Activated CD8-positive, alpha-beta memory T cell treated with anti-CD3 and anti-CD28 coated beads for 36 hours (primary cell): ENCODE measurements around the gene MTMR11. TPM values are rescaled to one million over a fixed set of nuclear protein-coding genes. Genes with fewer than 3 reads are reported as not detected.
"Not testable (repeated sequence)": the region's sequence is repeated elsewhere in the genome, so short reads cannot be mapped to it uniquely, and the experiment has no call there.

Experiments used
- CTCF ChIA-PET: fragments of 350-600 bp; sonication (Branson Sonifier 250); formaldehyde crosslinking; loops from one replicate; lab custom pipeline; 2021; ENCODE audit warnings: antibody characterized with exemption; lab: Charles Lee
- POLR2A ChIA-PET: fragments of 350-600 bp; sonication (Branson Sonifier 250); formaldehyde crosslinking; loops from one replicate; lab custom pipeline; 2021; ENCODE audit warnings: antibody characterized with exemption; lab: Charles Lee
- total RNA-seq, 2 experiments: library from RNA; stranded (reverse); gene quantifications; one replicate each; pipeline ENCODE4 v1.2.3, GENCODE V29; 2021

MTMR11 gene, protein sequence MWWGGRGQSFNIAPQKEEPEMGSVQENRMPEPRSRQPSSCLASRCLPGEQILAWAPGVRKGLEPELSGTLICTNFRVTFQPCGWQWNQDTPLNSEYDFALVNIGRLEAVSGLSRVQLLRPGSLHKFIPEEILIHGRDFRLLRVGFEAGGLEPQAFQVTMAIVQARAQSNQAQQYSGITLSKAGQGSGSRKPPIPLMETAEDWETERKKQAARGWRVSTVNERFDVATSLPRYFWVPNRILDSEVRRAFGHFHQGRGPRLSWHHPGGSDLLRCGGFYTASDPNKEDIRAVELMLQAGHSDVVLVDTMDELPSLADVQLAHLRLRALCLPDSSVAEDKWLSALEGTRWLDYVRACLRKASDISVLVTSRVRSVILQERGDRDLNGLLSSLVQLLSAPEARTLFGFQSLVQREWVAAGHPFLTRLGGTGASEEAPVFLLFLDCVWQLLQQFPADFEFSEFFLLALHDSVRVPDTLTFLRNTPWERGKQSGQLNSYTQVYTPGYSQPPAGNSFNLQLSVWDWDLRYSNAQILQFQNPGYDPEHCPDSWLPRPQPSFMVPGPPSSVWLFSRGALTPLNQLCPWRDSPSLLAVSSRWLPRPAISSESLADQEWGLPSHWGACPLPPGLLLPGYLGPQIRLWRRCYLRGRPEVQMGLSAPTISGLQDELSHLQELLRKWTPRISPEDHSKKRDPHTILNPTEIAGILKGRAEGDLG
- total RNA-seq: 1 to 10 TPM; 1.9 TPM

DNA sequence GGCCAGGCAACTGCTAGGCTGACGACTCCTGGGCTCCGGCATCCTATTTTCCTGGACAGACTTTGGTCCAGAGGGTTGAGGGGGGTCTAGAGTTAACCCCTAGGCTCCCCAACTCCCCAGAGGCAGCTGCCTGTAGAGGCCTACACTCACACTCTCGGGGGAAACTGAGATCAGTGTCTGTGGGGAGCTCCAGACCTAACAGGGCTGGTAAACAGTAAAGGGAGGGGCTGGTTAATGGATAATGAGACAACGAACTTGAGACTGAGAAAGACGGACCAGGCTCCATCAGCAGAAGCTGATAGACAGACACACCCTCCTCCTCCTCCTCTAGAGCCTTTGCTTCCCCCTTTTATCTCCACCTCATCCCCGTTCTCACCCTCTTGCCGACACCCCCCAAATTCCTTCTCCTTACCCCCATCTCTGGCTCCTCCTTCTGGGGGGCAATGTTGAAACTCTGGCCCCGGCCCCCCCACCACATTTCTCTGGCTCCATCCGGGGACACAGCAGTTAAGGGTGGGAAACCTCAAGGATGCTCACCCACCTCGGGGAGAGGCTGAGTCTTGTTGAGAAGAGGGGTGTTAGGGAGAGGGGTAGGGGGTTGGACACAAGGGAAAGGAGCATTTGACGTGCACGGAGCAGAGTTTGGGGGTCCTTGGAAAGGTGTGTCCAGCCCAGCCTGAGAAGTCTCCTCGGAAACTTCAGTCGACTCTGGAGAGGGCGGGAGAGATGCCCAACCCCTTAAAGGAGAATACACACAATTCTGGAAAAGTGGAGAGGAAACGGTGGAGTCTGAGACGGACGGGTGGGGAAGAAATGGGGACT lies at the start of gene MTMR11:
TSS of gene MTMR11 (minus strand) at position 710 of the 822 bp plus-strand sequence. CDS start at position 478, 232 bp downstream.
- ChIA-PET CTCF (no interaction called here), POLR2A (no interaction called here)

DNA sequence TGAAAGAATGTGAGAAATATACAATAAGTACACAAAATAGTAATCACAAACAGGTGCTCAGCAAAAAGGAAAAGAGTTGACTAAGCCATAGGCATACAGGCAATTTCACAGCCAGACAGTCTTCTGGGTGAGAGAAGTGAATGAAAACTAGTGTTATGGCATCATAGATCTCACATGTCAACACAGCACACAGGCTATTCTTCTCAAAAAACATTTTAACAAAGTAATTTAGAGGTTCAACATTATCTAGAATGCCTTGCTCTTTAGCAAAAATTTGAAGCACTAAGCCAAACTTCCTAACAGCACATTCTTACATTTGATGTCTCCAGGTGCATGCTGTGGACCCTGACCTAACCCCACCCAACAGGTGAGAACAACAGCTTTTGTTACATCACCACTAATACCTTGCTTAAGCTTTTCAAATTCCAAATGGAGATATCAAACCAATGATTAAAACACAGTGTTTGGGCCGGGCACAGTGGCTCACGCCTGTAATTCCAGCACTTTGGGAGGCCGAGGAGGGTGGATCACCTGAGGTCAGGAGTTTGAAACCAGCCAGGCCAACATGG lies 43.4 kb upstream of the MTMR11 start:
- ChIA-PET POLR2A (no interaction called here), CTCF (interaction anchor here (0.5 to 1.0 kb wide), 2 partner anchors 70 to 1049 kb away, joined by 3 to 4 read pairs; no protein-coding TSS in a partner anchor)

DNA sequence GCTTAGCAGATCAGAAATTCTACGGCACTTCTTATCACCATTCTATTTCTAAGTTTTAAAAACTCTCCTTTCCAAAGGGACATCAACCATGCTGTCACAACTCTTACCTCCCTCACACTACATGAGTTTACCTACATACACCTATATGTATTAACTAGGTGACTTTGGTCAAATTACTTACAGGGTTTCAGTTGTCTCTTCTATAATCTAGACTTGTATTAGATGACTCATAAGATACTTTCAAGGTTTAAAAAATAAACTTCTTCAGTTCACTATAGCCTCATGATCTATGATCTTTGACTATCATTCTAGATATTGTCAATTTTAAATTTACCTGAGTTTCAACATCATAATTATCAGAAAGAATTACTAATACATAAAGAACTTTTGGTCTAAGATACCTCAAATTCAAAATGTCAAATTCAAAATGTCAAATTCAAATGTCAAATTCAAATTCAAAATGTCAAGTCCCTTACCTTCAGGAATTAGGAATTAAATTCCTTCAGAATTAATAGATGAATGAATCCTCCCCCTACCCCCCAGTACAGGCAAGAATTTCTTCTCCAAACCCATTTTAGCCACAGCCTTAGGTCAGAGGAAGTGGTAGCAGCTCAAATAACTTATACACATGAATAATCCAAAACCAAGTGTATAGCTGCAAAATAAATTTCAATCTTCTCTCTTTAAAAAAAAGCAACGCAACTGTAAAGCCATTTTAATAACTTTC lies 42.7 kb upstream of the MTMR11 start:
- POLR2A ChIA-PET: no interaction called here
- CTCF ChIA-PET: interaction anchor here (0.5 to 1.2 kb wide), 3 partner anchors 71 to 1050 kb away, joined by 3 to 4 read pairs (median 3); no protein-coding TSS in a partner anchor

DNA sequence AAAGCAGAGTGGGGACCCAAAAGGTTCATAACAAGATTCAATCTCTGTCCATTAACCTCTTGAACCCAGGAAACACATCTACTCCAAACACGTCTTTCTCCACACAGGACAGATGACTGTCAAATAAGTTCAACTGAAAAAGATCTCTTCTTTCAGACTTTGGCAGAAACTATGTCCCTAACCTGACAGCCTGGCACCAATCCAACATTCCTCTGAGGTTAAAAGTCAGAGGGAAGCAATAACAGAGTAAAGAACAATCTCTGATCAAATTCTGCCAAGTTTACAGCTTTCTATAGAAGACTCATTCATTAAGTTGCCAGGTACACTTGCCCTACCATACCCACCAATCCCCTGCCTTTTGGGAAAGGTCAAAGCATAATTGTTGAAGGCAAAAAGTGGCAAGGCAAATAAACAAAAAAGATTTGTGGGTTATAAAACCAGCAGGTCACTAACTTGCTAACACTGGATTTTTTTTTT lies 41.9 kb upstream of the MTMR11 start:
- ChIA-PET POLR2A (no interaction called here), CTCF (interaction anchor here (1.0 to 1.2 kb wide), 2 partner anchors 189 to 234 kb away, joined by 3 to 4 read pairs; no protein-coding TSS in a partner anchor)

DNA sequence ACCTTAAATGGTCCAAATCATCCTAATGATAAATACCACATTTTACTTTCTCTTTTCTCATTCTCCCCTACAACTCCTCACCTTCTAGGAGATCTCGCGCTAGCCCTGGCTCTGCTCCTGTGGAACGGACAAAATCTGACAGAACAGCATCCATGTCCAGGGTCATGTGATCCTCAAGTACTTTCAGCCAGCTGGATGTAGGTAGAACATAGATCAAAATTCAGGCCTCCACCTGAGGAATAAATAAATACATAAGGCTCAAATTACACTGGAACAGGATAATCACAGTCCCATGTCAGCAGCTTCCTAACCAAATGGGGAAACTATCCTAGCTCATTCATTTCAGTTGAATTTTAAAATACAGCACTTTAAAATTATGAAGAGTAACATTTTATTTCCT lies 40.7 kb upstream of the MTMR11 start:
- CTCF ChIA-PET: interaction anchor here (0.5 kb wide), 1 partner anchor 69 kb away, joined by 4 read pairs; no protein-coding TSS in a partner anchor
- POLR2A ChIA-PET: no interaction called here

DNA sequence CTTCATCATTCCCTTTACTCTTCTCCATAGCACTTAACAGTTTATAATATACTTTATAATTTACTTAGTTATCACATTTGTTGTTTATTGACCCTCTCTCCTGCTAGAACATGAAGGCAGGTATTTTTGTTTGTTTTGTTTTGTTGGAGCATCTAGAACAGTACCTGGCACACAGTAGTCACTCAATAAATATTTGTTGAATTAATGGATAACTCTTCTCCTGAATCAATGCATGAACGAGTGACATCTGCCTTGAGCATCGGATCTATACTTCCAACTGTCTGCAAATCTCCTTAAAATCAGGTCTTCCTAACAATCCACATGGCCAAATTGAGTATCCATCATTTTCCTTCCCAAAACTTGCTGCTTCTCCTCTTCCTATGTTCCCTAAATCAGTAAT lies 35.9 kb upstream of the MTMR11 start:
- ChIA-PET CTCF (no interaction called here), POLR2A (no interaction called here)

DNA sequence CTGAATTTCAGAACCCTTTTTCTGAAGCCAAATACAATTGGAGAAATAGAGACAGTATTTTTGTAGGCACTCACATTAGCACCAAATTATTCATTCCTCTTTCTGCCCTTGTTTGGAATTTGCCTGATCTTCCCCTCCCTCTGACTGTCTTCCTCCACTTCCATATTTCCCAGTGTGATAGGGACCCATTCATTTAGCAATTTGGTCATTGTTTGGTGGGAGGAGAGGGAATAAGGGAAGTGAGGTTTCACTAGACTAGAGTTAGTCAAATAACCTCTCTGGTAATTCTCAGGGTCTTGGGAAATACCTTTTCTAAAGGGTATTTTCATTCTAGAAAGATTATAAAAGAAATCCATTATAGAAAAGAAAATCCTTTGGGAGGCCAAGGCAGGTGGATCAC lies 31.0 kb upstream of the MTMR11 start:
- ChIA-PET POLR2A (no interaction called here), CTCF (interaction anchor here (0.6 kb wide), 1 partner anchor 42 kb away, joined by 6 read pairs; no protein-coding TSS in a partner anchor)

DNA sequence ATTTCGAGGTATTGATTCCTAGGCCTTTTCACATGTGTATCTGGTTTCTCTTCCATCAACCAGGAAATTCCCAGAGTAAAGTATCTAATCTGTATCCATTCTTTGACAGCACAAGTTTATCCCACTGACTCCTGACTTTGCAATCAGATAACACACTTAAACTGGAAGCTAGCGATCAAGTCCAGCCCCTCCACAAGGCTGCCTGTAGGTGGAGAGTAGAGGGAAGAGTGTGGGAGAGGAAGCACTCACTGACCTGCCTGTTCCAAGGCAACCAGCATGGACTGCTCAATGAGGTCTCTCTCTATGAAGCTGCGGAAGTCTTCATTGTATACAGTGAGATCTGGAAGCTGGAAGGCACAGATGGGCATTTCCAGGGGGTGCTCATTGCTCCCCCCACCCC lies 30.4 kb upstream of the MTMR11 start:
- CTCF ChIA-PET: interaction anchor here (0.6 kb wide), 2 partner anchors 43 to 125 kb away, joined by 3 to 6 read pairs; no protein-coding TSS in a partner anchor
- POLR2A ChIA-PET: no interaction called here

DNA sequence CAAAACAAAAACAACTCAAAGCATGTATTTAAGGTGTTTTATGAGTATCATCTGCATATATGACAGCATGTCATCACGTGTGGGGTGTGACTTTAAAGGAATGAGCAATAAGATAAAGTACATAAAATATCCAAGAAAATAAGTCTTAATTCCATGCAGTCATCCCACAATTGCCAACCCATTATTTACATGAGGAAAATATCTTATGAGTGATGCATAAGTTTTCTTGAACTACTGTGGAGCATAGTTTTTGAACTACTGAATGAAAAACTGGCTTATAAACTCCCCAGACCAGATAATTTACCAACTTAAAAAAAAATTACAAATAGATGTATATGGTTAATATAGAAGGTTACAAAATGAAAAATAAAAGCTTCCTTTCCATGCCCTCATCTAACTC lies 29.7 kb upstream of the MTMR11 start:
- POLR2A ChIA-PET: no interaction called here

DNA sequence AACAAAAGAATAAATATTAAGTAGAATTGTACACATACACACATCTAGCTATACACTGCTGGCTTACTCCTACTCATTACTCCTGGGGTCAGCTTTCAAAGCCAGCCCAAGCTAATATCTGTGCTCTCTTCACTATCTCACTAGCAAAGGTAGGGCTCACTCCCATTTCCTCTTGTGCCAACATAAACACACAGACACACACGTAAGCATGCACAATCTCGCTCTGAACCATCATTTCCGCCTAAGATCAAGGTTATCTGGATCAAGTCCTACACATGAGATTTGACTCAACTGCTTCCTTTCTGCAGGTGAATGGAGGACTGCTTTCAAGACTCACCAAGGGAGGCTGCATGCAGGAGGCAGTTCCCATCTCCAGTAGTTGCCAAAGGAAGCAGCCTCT lies 28.8 kb upstream of the MTMR11 start:
- POLR2A ChIA-PET: no interaction called here
- CTCF ChIA-PET: interaction anchor here (0.9 kb wide), 1 partner anchor 85 kb away, joined by 3 read pairs; no protein-coding TSS in a partner anchor

More for the DNA sequence above, 29.7 kb upstream of the MTMR11 start:
- CTCF ChIA-PET: interaction anchor here (0.6 kb wide), 2 partner anchors 126 to 230 kb away, joined by 3 read pairs; no protein-coding TSS in a partner anchor

DNA sequence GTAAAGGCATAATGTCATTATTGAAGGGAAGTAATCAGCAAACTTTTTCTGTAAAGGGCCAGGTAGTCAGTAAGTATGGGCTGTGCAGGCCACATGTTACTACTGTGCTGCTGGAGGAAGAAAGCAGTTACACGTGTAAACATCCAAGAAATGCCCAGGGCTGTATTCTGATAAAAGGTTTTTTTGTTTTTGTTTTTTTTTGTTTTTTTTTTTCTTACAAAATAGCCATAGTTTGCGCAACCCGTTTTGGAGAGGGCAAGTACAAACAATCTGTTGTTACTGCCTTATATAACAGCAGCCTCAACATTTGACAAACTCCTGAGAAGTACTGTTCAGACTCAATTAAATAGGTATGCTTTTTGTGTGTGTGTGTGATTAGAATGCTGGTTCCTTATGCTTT lies 26.7 kb upstream of the MTMR11 start:
- ChIA-PET POLR2A (no interaction called here), CTCF (no interaction called here)

DNA sequence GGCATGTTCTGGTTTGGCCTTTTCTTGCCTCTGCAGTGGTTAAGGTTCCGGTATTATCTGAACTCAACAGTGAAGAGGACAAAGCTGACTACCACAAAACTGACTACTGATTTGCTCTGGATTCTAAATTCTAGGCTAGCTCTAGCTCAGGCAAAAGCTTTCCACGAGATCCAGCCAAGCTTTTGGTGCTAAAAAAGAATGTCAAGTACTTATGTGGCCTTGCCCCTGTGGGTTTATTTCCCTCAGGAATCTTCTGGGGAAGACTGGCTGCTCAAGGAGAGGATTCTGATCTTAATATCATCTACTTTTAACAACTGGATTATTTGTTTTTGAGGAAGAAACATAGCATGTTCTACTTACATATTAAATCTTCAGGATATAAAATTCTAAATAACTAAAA lies 26.1 kb upstream of the MTMR11 start:
- CTCF ChIA-PET: interaction anchor here (0.6 to 2.8 kb wide), 7 partner anchors 11 to 224 kb away, joined by 3 to 11 read pairs (median 3); partner anchors contain the start of genes OTUD7B and VPS45
- POLR2A ChIA-PET: no interaction called here

DNA sequence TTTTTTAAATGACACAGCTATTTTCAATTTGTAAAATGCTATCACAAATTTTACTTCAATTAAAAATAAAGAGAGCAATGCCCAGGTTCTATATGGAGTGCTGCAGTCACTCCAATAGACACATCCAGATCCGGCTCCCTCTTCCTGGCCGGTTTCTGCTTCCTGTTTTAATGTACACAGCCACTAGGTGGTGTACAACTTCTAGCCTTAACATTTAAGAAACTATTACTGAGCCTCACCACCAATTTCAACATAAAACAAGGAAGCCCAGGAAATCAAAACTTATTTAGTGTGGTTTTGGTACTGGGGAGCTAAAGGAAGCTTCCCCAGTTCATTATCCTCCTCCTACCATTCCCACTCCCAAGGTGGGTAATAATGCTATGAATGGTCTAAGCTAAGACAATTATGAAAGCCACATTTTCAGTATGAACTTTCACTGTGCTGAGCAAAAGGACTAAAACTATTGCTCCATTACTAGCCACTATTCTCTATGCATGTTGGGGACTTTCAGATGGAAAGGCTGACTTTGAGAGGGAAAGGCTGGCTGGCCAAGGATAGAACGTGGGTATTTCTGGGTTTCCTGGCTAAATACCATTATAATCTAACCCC lies 25.5 kb upstream of the MTMR11 start:
- POLR2A ChIA-PET: no interaction called here
- CTCF ChIA-PET: interaction anchor here (0.6 to 2.8 kb wide), 9 partner anchors 12 to 294 kb away, joined by 3 to 11 read pairs (median 3); partner anchors contain the start of genes OTUD7B and VPS45

DNA sequence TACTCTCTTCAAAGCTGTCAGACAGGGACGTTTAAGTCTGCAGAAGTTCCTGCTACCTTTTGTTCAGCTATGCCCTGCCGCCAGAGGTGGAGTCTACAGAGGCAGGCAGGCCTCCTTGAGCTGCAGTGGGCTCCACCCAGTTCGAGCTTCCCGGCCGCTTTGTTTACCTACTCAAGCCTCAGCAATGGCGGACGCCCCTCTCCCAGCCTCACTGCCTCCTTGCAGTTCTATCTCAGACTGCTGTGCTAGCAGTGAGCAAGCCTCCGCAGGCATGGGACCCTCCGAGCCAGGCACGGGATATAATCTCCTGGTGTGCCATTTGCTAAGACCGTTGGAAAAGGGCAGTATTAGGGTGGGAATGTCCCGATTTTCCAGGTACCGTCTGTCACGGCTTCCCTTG lies 20.9 kb upstream of the MTMR11 start:
- POLR2A ChIA-PET, CTCF ChIA-PET: not testable (repeated sequence)

DNA sequence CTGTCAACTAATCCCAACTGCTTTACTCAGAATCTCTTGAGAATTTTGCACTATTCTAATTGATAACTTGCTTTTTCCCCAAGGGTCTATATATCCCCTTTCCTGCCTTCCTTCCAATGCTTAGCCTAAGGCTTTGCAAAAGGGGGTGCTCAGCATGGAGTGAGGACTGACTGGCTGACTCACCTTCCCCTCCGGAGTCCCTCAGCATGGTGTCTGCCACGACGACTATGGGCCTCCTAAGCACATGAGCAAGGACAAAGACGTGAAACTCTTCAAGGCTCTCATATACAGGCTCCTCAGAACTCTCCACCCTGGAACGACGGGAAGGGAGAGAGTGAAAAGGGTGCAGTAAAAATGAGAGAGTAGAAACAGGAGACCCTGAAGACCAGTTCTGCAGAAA lies 13.2 kb upstream of the MTMR11 start:
- POLR2A ChIA-PET: interaction anchor here (0.6 to 0.9 kb wide), 2 partner anchors 77 to 966 kb away, joined by 7 read pairs; no protein-coding TSS in a partner anchor
- CTCF ChIA-PET: interaction anchor here (0.6 kb wide), 1 partner anchor 165 kb away, joined by 3 read pairs; no protein-coding TSS in a partner anchor

DNA sequence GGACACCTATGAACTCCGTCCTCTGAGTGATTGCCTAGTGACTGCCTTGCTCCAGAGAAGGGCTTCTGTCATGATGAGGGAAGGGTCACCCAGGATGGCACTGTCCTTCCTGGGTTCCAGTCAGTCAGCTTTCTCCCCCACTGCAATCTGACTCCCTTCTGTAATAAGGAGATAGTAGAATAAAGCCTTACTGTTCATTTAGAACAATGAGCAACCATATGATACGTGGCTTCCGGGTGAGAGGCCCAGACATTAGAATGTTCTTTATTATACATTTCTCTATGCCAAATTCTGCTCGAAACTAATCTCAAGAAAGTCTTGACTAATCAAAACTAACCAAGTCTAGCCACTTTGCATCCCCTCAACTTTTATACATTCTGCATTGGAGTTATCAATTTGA lies 8.5 kb upstream of the MTMR11 start:
- CTCF ChIA-PET: no interaction called here
- POLR2A ChIA-PET: interaction anchor here (0.6 kb wide), 1 partner anchor 45 kb away, joined by 4 read pairs; no protein-coding TSS in a partner anchor

DNA sequence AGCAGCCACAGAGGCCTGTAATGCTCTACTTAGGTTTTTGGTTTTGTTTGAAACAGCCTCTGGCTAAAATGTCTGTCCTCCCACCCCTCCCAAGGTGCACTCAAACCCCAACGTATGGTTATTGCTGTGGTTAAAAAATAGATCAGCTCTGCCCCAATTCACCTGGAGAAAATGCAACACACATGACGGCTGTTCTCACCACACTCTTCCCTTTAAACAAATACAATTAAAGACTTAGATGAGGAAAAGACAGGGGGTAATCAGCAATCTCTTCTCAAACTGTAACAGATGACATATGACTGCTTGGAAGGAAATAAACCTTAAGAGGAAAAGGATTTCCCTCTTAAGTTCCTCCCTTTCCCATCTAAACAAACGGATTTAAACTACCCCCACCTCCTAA lies 6.2 kb upstream of the MTMR11 start:
- ChIA-PET POLR2A (no interaction called here), CTCF (interaction anchor here (1.5 kb wide), 1 partner anchor 18 kb away, joined by 4 read pairs; no protein-coding TSS in a partner anchor)
